HCT116 (cell line): ENCODE data around the gene LAMP5.

Experiments
- CTCF ChIP-seq, 3 experiments: fragments of 200-600 bp in 1 of 3; sonication (generic) in 1 of 3; IDR thresholded peaks in 2 of 3; conservative IDR thresholded peaks in 1 of 3; 2 replicates each; pipeline ENCODE4 v1.5.1; 2012 to 2017; ENCODE audit warnings: low read depth in 2 of 3, low read length in 2 of 3, antibody characterized with exemption in 1 of 3, borderline replicate concordance in 1 of 3, control low read depth in 1 of 3, mild to moderate bottlenecking in 1 of 3, mixed read lengths in 1 of 3, mixed run types in 1 of 3, moderate library complexity in 1 of 3; ENCODE audit not compliant: insufficient read depth in 1 of 3
- JUND ChIP-seq: IDR thresholded peaks from 2 replicates; pipeline ENCODE4 v1.6.1; 2012
- POLR2A ChIP-seq: IDR thresholded peaks from 2 replicates; pipeline ENCODE4 v1.7.0; 2011; ENCODE audit warnings: borderline replicate concordance; ENCODE audit not compliant: insufficient read depth, insufficient read length; ENCODE audit errors: extremely low read depth
- RAD21 ChIP-seq: IDR thresholded peaks from 2 replicates; pipeline ENCODE4 v1.6.1; 2012; ENCODE audit warnings: low read depth, mild to moderate bottlenecking
- TCF7L2 ChIP-seq: IDR thresholded peaks from 2 replicates; pipeline ENCODE4 v1.7.0; 2011; ENCODE audit warnings: borderline replicate concordance, inconsistent platforms; ENCODE audit not compliant: insufficient read depth, insufficient read length; ENCODE audit errors: extremely low read depth
- YY1 ChIP-seq: IDR thresholded peaks from 2 replicates; pipeline ENCODE4 v1.6.1; 2011; ENCODE audit warnings: low read length, low read depth, moderate library complexity, mild to moderate bottlenecking; ENCODE audit not compliant: insufficient replicate concordance; ENCODE audit errors: extremely low read depth
- ZFX ChIP-seq: fragments of 450-650 bp; IDR thresholded peaks from 2 replicates; pipeline ENCODE4 v1.6.1; 2017

- TF ChIP-seq CTCF (IDR thresholded peaks at IDR 0.05 in 2 of 3, conservative IDR thresholded peaks at IDR 0.05 in 1 of 3; ENCODE audit: borderline replicate concordance in 1 of 3, insufficient read depth in 1 of 3, low read depth in 2 of 3, low read length in 2 of 3) (no peak), TCF7L2 (no peak), RAD21 (no peak), POLR2A (no peak), JUND (no peak), ZFX (no peak), YY1 (no peak)
Observed at GRCh38 chr20:9485614-9486340, 28.6 kb upstream of the LAMP5 start.
